Medulla oblongata (tissue), 1 donor: Measurements from ENCODE around the gene PRKN.
"Not testable (repeated sequence)": the region's sequence is repeated elsewhere in the genome, so short reads cannot be mapped to it uniquely, and the experiment has no call there.

ENCODE experiments used
- DNase-seq: peaks from one replicate; pipeline ENCODE4 v3.0.0-alpha.2; 2015; ENCODE audit errors: extremely low spot score

PRKN gene

DNA sequence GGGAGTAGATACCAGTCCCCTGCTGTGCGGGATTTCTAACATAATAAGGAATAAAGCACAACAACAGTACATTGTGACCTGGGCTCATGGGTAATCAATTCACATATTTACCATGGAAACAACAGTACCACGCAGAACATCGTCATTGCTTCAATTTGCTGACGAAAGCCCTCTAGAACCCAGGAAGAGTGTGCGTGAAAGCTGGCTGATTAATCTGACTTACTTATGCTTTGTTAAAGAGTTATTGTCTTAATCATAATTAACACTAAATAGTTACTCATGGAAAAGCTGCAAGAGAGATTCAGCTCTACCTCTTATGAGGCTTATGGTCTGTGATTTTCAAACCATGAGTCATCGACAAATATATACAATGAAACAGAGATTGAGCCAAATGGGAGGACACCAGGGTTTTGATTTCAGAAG is 809.4 kb downstream of the PRKN start:
- DNase-seq = no peak

- no peak for DNase-seq
Observed at GRCh38 chr6:161917645-161918044, 809.9 kb downstream of the PRKN start.

DNA sequence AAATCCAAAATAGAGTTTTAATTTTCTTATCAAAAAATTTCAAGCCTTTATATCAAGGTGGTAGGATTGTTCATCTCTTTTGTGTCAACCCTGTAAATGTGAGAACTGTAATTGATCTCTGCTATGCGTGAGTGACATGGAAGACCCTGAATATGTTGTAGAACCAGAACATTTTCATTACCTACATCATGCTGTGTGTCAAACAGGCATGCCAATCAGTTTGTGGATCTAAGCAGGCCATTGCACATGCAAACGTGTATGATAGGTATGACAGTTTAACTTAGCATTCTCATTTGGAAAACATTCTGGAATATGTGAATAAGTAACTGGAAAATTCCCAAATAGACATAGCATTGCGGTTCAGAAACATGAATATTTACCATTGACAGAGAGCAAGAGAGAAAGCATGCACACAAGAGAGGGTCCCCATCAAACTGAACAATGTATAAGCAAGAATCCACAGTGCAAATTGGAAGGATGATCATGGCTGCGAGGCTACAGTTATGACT is 812.1 kb downstream of the PRKN start:
- no peak for DNase-seq

GRCh38 chr6:161908872-161909271 is 818.7 kb downstream of the PRKN start:
- DNase-seq = no peak

DNA sequence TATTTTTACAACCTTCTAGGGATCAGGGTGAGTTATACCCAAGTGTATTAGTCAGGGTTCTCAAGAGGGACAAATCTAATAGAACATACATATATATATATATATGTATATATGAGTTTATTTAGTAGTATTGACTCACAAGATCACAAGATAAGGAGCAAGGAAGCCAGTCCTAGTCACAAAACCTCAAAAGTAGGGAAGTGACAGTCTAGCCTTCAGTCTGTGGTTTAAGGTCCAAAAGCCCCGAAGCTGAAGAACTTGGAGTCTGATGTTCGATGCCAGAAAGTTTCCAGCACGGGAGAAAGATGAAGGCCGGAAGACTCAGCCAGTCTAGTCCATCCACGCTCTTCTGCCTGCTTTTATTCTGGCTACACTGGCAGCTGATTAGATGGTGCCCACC is 821.0 kb downstream of the PRKN start:
- no peak for DNase-seq

DNA sequence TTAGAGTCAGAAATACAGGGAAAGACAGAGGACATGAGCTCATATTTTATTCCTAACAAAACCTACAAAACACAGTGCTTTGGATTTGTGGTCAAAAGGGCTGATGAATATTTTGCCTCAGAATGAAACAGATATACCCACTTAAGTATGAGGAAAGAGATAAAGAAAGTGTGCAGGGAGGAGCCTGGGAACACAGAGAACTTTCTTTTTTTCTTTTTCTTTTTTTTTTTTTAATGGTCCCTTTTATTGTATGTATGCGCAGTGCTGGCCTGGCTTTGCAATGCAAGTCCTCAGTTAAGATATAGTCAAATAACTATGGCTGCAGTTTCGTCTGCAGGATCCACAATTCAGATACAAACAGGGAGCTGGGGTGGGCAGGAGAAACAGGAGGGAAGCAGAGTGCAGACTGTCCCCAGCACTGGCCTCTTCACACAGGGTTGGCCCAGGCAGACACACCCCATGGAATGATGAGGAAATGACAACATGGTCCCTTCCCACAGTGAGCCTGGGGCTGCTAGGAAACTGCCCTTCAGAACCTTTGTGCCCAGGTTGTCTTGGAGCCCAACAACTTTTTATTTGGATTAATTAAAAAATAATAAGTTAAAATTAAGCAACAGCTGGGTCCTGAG is 823.9 kb downstream of the PRKN start:
- no peak for DNase-seq

DNA sequence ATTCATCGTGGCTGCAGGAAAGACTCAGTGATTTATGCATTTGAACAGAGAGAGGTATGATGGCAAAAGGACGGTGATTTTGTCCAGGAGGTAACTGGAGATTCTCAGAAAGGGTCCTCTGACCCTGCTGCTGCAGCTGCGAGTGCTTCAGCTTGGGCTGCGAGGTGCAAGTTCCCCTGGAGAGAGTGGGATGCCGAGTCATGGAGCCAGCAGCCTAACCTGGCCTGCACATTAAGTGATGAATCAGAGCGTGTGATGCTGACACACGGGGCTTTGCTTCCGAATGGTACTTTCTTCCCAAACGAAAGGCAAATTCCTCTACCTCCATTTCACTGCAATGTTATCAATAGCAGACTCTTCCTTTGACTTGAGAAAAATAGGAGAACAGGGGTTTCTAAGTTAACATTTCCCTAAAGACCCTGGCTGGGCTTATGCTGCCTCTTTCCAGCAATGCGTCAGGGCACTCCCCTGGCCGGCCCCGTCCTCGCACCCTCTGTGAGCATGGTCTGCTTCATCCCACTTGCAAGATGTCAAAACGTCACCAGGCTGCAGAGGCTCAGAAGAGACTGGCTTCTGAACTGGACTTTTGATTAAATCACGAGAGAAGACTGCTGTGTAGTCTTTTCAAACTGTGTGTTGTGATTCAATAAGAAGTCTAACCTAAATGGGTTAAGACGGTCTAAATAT is 825.7 kb downstream of the PRKN start:
- DNase-seq = no peak

DNA sequence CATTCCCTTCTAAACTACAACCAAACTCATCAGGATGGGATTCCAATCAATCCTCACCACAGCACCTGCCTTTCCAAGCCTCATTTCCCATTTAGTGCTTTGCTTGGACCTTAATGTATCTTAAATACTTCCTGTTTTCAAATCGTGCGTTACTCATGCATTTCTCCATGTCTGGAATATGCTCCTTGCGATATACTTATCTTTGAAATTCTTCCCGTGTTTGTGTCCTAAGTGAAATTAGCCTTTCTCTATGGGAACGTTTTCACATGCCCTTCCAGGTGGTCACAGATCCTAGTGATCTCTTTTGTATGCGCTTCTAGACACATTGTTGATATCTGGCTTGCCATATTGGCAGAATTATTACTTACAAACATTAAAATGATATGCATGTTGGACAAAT is 833.1 kb downstream of the PRKN start:
- no peak for DNase-seq

DNA sequence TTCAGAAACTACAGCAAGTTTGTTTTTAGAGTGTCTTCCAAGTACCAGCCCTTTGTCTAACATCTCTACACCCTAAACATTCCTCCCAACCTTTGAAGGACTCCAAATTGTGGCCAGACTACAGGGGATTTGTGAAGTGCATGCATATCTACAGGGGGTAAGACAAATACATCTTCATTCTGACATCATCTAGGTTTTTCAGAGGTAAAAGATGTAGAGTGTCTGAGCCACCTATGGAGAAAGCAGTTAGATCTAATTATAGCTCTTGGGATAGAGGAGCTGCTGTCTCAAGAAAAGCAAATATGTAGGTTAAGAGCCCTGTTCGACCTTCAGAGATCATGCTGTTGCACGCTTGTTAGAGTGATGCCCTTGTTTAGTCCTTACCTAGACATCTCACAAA is 836.0 kb downstream of the PRKN start:
- DNase-seq = no peak

DNA sequence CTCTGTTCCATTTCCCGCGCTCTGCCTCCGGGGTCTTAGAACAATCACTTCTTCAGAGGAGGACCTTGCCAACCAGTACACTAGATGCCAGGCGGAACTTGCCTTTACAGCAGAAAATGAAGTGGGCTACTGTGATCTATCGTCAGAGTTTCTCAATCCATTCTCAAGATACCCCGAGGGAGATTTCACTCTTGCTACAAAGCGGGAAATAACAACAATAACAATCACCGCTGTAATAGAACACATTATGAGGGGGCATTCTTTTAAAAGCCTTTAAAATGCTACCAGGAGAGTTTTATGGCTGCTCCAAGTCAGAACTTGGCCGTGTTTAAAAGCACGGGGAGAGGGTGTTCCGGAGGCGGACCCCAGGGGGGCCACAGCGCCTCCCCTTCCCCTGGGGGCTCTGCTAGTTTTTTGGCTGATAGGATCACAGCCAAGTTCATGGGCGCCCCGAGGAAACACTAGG is 836.7 kb downstream of the PRKN start:
- peak; percentile 19 for DNase-seq

GRCh38 chr6:161890133-161890831 is 837.3 kb downstream of the PRKN start:
- peak; percentile 70 for DNase-seq

DNA sequence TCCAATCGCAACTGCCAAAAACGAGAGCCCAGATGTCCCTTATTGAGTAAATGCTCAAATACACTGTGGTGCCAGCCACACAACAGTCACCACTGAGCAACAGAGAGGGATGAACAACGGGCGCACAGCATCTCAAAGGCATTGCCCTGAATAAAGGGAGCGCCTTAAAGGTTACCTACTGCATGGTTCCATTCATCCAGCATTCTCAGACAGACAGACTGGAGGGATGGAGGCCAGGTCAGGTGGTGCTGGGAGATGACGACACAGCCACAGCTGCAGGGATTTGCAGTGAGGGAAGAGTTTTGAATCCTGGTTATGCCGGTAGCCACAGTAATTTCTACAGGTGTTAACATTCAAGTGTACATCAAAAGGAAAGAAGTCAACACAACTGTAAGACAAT is 838.2 kb downstream of the PRKN start:
- DNase-seq = peak; percentile 43

- DNase-seq = not testable (repeated sequence)
Observed at GRCh38 chr6:161886545-161886944, 841.0 kb downstream of the PRKN start.

GRCh38 chr6:161884782-161885181 is 842.8 kb downstream of the PRKN start:
- no peak for DNase-seq

GRCh38 chr6:161882196-161882765 is 845.3 kb downstream of the PRKN start:
- DNase-seq = no peak

DNA sequence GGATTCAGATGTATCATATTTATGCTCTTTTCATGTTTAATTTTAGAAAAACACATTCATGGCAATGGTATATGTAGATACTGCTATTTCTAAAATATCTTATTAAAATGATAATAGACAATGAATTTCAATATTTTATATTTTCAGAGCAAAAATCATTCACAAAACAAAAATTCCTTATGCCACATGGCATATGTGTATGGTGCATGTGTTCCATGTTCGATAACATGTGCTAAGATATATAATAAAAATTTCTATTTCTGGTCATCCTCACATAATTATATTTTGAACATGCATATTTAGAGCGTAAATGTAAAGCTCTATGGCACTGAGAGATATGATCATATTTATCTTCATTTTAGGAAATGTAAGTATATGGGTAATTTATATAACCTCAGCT is 847.5 kb downstream of the PRKN start:
- DNase-seq = no peak

DNA sequence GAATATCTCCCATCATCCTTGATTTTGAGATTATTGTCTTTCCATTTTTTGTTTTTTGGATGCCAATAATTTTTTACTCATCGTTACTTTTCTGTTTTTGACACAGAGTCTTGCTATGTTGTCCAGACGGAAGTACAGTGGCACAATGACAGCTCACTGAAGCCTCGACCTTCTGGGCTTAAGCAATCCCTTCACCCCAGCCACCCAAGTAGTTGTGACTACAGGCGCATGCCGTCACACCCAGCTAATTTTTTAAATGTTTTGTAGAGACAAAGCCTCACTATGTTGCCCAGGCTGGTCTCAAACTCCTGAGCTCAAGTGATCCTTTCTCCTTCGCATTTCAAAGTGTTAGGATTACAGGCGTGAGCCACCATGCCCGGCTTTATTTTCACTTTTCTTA is 851.3 kb downstream of the PRKN start:
- DNase-seq = no peak

DNA sequence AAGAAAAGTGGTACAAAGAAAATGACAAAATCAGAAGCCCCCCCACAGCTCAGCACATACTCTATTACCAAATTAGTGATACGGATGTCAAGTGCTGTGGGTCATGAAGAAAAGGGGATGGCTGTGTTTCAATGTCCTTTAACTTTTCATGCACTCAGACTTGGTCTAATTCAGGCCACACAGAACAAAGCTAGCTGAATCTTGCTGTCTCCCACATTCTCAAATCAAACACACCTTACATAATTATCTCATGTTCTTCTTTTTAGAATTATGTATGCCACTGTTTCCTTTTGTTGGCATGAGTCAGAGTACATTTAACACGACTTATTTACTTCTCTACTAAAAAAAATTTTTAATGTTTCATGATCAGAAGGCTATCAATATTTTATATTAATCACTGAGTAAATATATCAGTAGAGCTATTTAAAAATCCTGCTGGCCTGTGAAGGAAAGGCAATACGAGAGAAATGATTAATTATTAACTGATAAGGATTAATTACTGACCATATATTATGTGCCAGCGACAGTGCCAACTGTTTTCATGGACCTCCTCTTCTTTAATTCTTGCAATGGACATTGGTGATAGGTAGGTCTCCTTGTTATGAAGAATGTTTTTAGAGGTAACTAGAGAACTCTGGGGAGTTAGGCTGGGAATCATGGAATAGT is 857.2 kb downstream of the PRKN start:
- no peak for DNase-seq

DNA sequence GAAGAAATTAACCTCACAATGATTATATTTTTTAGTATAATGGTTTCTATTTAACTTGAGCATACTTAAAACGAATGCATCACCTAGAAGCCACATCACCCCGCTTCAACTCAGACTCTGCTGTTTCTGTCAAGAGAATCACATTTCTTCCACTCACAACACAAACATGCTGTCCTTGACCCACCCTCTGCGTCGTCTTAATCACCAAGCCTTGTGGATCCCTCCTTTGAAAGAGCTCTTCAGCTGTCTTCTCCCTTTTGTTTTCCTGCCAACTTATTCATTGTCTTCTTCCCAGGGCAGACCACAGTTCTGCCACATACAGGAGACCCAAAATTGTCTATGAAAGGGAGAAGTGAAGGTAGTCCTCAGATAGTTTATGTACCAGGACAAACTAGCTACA is 858.1 kb downstream of the PRKN start:
- DNase-seq = no peak

GRCh38 chr6:161866570-161866969 is 861.0 kb downstream of the PRKN start:
- no peak for DNase-seq

DNA sequence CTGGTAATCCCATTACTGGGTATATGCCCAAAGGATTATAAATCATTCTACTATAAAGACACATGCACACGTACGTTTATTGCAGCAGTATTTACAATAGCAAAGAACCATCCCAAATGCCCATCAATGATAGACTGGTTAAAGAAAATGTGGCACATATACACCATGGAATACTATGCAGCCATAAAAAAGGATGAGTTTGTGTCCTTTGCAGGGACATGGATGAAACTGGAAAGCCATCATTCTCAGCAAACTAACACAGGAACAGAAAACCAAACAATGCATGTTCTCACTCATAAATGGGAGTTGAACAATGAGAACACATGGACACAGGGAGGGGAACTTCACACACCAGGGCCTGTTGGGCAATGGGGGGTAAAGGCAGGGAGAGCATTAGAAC is 866.5 kb downstream of the PRKN start:
- not testable (repeated sequence) for DNase-seq

DNA sequence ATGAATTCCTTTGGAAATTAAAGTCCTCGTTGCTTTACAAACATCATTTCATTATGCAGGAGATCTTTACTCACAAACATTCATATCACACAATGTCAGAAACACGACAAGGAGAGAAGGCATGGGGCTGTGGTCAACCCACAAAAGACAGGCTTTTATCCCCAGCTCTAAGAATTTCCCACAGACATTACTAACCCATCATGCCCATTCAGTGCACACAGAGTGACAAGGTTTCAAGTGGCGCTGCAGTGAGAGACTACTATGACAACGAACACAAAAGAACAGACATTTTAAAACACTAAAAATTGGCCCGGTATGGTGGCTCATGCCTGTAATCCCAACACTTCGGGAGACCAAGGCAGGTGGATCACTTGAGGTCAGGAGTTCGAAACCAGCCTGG is 873.9 kb downstream of the PRKN start:
- no peak for DNase-seq
